ENCODE results near the gene SREBF2. TPM values are rescaled to one million over a fixed set of nuclear protein-coding genes. Genes with fewer than 3 reads are reported as not detected.

SREBF2 gene
- total RNA-seq, 2 experiments from 2014 or later: 92.4 to 95.7 TPM

DNA sequence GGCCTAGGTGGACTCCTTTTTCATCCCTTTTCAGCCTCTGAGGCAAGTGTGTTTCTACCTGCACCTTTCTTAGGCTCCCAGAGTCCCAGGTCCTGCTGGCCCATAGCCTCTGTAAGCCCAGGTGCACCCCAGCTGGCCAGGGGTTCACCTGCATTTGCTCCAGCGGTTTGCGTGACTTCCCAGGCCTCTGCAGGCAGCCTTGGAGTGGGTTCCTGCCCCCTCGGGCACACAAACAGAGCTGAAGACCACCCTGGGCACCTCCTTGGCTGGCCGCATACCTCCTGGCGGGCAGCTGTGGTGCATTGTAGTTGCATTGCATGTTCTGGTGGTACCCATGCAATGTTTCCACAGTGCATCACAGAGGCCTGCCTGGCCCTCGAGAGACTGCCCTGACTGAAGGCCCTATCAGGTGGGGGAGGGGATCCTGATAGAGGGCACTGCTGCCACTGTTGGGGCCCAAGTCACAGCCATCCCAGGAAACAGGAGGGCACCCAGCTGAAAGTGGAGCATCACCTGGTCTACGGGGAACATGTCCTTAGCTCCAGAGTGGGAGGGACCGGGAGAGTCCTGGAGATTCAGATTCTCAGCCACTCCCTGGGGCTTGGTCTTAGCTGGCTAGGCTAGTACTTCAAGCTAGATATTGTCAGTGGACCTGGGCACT is 67.9 kb downstream of the SREBF2 start:
- H3K4me1 Mint-ChIP-seq: peaks cover 2% of the 10 kb centered on the region
- CTCF ChIA-PET: interaction anchor here (1.0 to 1.1 kb wide), 2 partner anchors 13 to 80 kb away, joined by 3 read pairs; no protein-coding TSS in a partner anchor
- no peaks in the 10 kb centered on the region for H3K9me3 Mint-ChIP-seq
- no peak for DNase-seq
- no peaks in the 10 kb centered on the region for H3K27me3 Mint-ChIP-seq
- no peak overlapping the region for H3K27ac Mint-ChIP-seq
- H3K36me3 Mint-ChIP-seq (ENCODE audit: low read depth): peaks cover 38% of the 10 kb centered on the region
- POLR2A ChIA-PET: no interaction called here
- H3K4me3 Mint-ChIP-seq: no peak overlapping the region

DNA sequence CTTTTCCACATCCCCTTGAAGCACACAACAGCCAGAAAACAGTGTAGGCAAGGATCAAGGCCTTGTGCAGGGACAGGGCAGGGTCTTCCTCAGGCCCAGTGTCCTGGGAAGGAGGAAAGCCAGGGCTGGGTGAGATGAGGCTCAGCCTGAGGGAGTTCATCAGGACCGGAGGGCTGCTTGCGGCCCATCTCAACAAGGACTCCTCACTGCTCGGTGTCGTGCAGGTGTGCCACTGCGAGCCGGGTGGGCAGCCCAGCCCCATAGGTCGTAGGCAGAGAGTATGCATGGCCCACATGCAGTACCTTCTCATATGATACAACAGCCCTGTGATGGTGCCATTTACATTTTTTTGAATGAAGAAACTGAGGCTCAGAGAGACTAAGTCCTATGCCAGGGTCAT is 69.1 kb downstream of the SREBF2 start:
- CTCF ChIA-PET: interaction anchor here (1.1 kb wide), 1 partner anchor 11 kb away, joined by 3 read pairs; no protein-coding TSS in a partner anchor
- Mint-ChIP-seq H3K9me3 (no peaks in the 10 kb centered on the region), H3K27ac (no peak overlapping the region), H3K4me1 (no peaks in the 10 kb centered on the region), H3K27me3 (no peaks in the 10 kb centered on the region), H3K36me3 (ENCODE audit: low read depth) (peaks cover 36% of the 10 kb centered on the region), H3K4me3 (no peak overlapping the region)
- POLR2A ChIA-PET: no interaction called here
- DNase-seq: no peak

DNA sequence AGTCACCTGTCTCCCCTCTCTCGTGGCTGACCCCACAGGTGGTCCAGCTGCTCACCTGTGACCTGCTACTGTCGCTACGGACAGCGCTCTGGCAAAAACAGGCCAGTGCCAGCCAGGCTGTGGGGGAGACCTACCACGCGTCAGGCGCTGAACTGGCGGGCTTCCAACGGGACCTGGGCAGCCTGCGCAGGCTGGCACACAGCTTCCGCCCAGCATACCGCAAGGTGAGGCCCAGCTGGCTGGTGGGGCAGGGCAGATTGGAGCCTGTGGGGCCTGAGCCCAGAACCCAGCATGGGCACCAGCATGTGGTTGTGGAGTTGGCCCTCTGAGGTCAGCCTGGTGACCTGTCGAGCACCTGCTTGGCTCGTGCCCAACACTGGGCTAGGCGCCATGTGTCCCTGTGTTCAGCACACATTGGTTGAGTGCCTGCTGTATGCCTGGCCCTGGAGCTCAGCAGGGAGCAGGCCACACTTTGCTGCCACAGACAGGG is 70.1 kb downstream of the SREBF2 start:
- ChIA-PET CTCF (interaction anchor here (1.1 to 1.4 kb wide), 2 partner anchors 10 to 38 kb away, joined by 3 to 6 read pairs; no protein-coding TSS in a partner anchor), POLR2A (no interaction called here)
- DNase-seq: no peak
- Mint-ChIP-seq H3K27ac (no peak overlapping the region), H3K4me1 (peaks cover 7% of the 10 kb centered on the region), H3K36me3 (ENCODE audit: low read depth) (peaks cover 30% of the 10 kb centered on the region), H3K9me3 (no peaks in the 10 kb centered on the region), H3K4me3 (no peak overlapping the region), H3K27me3 (no peaks in the 10 kb centered on the region)

GRCh38 chr22:41904450-41905410 is 71.8 kb downstream of the SREBF2 start:
- Mint-ChIP-seq H3K4me3 (no peak overlapping the region), H3K9me3 (no peaks in the 10 kb centered on the region), H3K27me3 (peaks cover 7% of the 10 kb centered on the region), H3K4me1 (peaks cover 21% of the 10 kb centered on the region), H3K36me3 (ENCODE audit: low read depth) (peaks cover 24% of the 10 kb centered on the region), H3K27ac (peak overlapping the region; percentile 25)
- POLR2A ChIA-PET: no interaction called here
- DNase-seq: no peak
- CTCF ChIA-PET: interaction anchor here (0.6 to 1.3 kb wide), 3 partner anchors 8 to 238 kb away, joined by 4 to 5 read pairs (median 4); no protein-coding TSS in a partner anchor

- peaks cover 20% of the 10 kb centered on the region for H3K36me3 Mint-ChIP-seq (ENCODE audit: low read depth)
- no peak overlapping the region for H3K27ac Mint-ChIP-seq
- peaks cover 21% of the 10 kb centered on the region for H3K4me1 Mint-ChIP-seq
- CTCF ChIA-PET: interaction anchor here (0.7 to 3.9 kb wide), 2 partner anchors 15 to 20 kb away, joined by 3 to 16 read pairs; partner anchors contain the start of gene TNFRSF13C
- peaks cover 7% of the 10 kb centered on the region for H3K27me3 Mint-ChIP-seq
- H3K9me3 Mint-ChIP-seq: no peaks in the 10 kb centered on the region
- POLR2A ChIA-PET: no interaction called here
- DNase-seq: no peak
- H3K4me3 Mint-ChIP-seq: no peak overlapping the region
Observed at GRCh38 chr22:41905411-41906202, 72.7 kb downstream of the SREBF2 start.

GRCh38 chr22:41906822-41907221 is 73.9 kb downstream of the SREBF2 start:
- Mint-ChIP-seq H3K36me3 (ENCODE audit: low read depth) (peaks cover 20% of the 10 kb centered on the region), H3K4me1 (peaks cover 25% of the 10 kb centered on the region), H3K9me3 (no peaks in the 10 kb centered on the region), H3K27ac (no peak overlapping the region), H3K27me3 (peaks cover 13% of the 10 kb centered on the region), H3K4me3 (no peak overlapping the region)
- CTCF ChIA-PET: interaction anchor here (1.5 to 3.9 kb wide), 2 partner anchors 10 to 19 kb away, joined by 5 to 16 read pairs; partner anchors contain the start of gene TNFRSF13C
- POLR2A ChIA-PET: no interaction called here
- no peak for DNase-seq

DNA sequence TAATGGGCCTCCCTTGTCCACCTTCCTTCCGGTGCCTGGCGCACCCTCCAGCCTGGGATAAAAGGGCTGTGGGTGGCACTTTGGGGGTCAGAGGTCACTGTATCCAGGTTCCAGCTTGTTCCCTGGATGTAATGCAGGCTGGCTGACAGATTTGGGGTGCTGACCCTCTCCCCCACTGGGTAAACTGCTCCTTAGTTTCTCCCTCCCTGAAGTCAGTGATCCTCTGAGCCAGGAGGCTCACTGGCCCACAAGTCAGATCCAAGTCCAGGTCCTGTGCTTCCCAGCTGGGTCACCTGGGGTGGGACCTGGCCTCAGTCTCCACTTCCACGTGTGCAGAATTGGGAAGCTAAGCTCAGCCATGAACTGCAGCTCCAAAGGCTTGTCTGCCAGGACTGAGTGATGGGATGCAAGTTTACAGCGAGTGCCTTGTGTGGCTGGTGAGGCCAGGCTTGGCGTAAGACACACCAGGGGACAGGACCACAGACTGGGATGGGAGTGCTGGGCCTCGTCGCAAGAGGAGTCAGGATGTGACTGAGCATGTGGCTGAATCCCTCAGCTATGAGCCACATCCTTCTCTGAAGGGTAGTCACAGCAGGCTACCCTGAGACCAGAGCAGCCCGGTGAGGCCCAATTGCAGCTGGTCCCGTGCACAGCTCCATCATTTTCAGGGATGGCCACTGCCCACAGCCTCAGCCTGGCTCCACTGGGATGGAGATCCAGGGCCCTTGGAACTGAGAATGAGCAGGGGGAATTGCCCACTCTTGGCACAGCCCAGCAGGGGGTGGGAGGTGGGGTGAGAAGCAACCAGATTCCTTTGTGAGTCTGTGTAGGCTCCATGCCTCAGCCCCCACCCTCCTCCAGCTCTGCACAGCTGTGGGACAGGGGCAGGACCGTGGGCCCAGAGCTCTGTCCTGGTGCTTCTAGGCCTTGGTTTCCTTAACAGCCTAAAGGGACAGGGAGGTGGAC is 74.8 kb downstream of the SREBF2 start:
- no peak for DNase-seq
- peak overlapping the region; percentile 7 for H3K27ac Mint-ChIP-seq
- peaks cover 22% of the 10 kb centered on the region for H3K27me3 Mint-ChIP-seq
- CTCF ChIA-PET: interaction anchor here (0.9 to 3.9 kb wide), 4 partner anchors 9 to 44 kb away, joined by 3 to 16 read pairs (median 4); partner anchors contain the start of gene TNFRSF13C
- peaks cover 17% of the 10 kb centered on the region for H3K36me3 Mint-ChIP-seq (ENCODE audit: low read depth)
- no peaks in the 10 kb centered on the region for H3K9me3 Mint-ChIP-seq
- no peak overlapping the region for H3K4me3 Mint-ChIP-seq
- POLR2A ChIA-PET: no interaction called here
- H3K4me1 Mint-ChIP-seq: peaks cover 27% of the 10 kb centered on the region

GRCh38 chr22:41908411-41909309 is 75.8 kb downstream of the SREBF2 start:
- ChIA-PET POLR2A (no interaction called here), CTCF (interaction anchor here (0.8 to 3.9 kb wide), 6 partner anchors 8 to 211 kb away, joined by 3 to 16 read pairs (median 4); partner anchors contain the start of gene TNFRSF13C)
- Mint-ChIP-seq H3K27ac (no peak overlapping the region), H3K36me3 (ENCODE audit: low read depth) (peaks cover 13% of the 10 kb centered on the region), H3K9me3 (no peaks in the 10 kb centered on the region), H3K27me3 (peaks cover 31% of the 10 kb centered on the region), H3K4me3 (no peak overlapping the region), H3K4me1 (peaks cover 29% of the 10 kb centered on the region)
- peak; percentile 46 for DNase-seq

DNA sequence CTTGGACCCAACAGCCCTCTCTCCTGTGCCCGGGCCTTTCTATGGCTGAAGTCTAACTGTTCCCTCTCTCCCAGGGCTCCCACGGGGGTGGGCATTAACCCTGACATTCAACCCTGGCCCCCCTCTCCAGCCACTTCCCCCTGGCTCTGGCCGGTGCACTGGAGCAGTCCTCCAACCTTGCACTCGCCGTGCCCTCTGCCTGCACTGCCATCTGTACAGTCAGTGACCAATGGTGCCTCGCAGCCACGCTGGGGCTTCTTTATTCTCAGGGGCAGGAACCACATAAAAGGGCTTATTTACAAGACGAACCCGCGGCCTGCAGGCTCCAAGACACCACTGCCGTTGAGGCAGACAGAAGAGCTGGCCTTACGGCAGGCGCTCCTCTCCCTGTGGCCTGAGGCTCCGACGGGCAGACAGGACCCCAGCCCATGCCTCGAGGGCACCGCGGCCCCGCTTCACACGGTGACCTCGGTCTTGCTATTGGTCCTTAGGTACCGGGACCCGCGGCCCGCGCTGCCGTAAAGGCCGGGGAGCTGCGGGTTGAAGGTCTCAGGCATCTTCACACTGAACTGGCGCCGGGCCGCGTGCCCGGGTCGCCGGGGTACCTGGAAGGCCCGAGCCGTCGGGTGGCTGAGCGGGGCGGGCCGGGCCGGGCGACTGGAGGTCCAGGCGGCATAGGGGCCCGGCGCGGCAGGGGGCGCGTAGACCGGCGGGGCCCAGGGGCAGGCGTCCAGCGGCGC is 76.6 kb downstream of the SREBF2 start:
- Mint-ChIP-seq H3K9me3 (no peaks in the 10 kb centered on the region), H3K4me1 (peaks cover 29% of the 10 kb centered on the region), H3K36me3 (ENCODE audit: low read depth) (peaks cover 9% of the 10 kb centered on the region), H3K27ac (no peak overlapping the region), H3K4me3 (no peak overlapping the region), H3K27me3 (peaks cover 31% of the 10 kb centered on the region)
- no peak for DNase-seq
- CTCF ChIA-PET: interaction anchor here (0.8 to 1.7 kb wide), 2 partner anchors 31 to 212 kb away, joined by 3 to 4 read pairs; no protein-coding TSS in a partner anchor
- POLR2A ChIA-PET: no interaction called here
